Cerebellar nuclear complex (tissue), 1 donor: ENCODE data around the gene RNASEH2C.
A peak's percentile ranks its signal among the peaks of the same experiment; 100 is the strongest.
"Not testable (repeated sequence)": the region's sequence is repeated elsewhere in the genome, so short reads cannot be mapped to it uniquely, and the experiment has no call there.

ENCODE experiments used
- DNase-seq, 2 experiments: peaks; one replicate each; lab custom pipeline; 2025; lab: John Stamatoyannopoulos, UW

The RNASEH2C gene

GRCh38 chr11:65720211-65720934 is at the start of gene RNASEH2C:
Gene RNASEH2C, minus strand, starts transcription at chr11:65720798. Its CDS starts 40 bp downstream, at chr11:65720758.
- peak in 1 of 2 experiments; percentile 66 for DNase-seq

DNA sequence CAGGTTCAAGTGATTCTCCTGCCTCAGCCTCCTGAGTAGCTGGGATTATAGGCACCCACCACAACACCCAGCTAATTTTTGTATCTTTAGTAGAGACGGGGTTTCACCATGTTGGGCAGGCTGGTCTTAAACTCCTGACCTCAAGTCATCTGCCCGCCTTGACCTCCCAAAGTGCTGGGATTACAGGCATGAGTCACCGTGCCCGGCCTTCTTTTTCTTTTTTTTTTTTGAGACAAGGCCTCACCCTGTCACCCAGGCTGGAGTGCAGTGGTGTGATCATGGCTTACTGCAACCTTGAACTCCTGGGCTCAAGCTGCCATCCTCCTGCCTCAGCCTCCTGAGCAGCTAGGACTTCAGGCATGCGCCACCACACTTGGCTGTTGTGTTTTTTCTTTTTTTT is 47.2 kb upstream of the RNASEH2C start:
- DNase-seq: not testable (repeated sequence)

DNA sequence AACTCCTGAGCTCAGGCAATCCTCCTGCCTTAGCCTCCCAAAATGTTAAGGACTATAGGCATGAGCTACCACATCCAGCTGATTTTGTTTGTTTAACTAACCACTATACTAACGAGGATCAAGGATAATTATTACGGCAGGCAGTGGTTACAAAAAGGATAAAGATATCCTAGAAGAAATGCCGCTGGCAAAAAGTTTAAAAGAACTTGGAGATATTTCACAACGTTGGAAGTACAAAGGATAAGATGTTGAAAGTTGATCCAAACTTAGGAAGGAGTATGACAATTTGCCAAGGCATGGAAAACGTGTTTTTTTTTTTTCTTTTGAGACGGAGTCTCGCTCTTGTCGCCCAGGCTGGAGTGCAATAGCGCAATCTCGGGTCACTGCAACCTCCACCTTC is 46.8 kb upstream of the RNASEH2C start:
- DNase-seq: no peak

GRCh38 chr11:65766535-65766934 is 45.9 kb upstream of the RNASEH2C start:
- no peak for DNase-seq

GRCh38 chr11:65764434-65764833 is 43.8 kb upstream of the RNASEH2C start:
- no peak for DNase-seq

DNA sequence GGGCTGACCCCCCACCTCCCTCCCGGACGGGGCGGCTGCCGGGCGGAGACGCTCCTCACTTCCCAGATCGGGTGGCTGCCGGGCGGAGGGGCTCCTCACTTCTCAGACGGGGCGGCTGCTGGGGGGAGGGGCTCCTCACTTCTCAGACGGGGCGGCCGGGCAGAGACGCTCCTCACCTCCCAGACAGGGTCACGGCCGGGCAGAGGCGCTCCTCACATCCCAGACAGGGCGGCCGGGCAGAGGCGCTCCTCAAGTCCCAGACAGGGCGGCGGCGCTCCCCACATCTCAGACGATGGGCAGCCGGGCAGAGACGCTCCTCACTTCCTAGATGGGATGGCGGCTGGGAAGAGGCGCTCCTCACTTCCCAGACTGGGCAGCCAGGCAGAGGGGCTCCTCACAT is 42.2 kb upstream of the RNASEH2C start:
- not testable (repeated sequence) for DNase-seq

DNA sequence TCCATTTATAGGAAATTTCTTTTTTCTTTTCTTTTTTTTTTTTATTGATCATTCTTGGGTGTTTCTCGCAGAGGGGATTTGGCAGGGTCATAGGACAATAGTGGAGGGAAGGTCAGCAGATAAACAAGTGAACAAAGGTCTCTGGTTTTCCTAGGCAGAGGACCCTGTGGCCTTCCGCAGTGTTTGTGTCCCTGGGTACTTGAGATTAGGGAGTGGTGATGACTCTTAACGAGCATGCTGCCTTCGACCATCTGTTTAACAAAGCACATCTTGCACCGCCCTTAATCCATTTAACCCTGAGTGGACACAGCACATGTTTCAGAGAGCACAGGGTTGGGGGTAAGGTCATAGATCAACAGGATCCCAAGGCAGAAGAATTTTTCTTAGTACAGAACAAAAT is 41.6 kb upstream of the RNASEH2C start:
- not testable (repeated sequence) for DNase-seq

DNA sequence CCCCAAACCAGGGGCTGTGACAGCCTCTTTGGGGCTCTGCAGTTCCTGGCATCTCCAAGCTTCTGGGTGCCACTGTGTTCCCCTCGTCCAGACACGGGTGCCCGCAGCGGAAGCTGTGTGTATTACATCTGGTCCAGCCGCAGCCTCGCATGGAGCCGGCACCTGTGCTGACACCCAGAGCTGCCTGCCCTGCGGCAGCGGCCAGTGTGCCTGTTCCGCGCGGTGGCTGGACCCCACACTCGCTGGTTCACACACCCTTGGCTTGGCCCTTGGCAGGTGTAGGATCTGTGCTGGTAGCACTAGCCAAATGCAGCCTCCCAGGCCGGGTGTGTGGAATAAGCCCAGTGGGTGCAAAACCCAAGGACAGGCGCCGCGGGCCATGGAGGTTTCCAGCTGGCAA is 24.5 kb upstream of the RNASEH2C start:
- DNase-seq: no peak

GRCh38 chr11:65744699-65745042 is 24.1 kb upstream of the RNASEH2C start:
- no peak for DNase-seq

- DNase-seq: no peak
These were observed 23.6 kb upstream of the RNASEH2C start for GRCh38 chr11:65744026-65744698.

- no peak for DNase-seq
These were observed 23.1 kb upstream of the RNASEH2C start for GRCh38 chr11:65743681-65744025.

GRCh38 chr11:65742353-65742752 is 21.8 kb upstream of the RNASEH2C start:
- DNase-seq: no peak

- no peak for DNase-seq
These were observed 20.6 kb upstream of the RNASEH2C start for GRCh38 chr11:65741185-65741584.

GRCh38 chr11:65739022-65739421 is 18.4 kb upstream of the RNASEH2C start:
- DNase-seq: no peak

- DNase-seq: no peak
These were observed 16.2 kb upstream of the RNASEH2C start for GRCh38 chr11:65736810-65737209.

DNA sequence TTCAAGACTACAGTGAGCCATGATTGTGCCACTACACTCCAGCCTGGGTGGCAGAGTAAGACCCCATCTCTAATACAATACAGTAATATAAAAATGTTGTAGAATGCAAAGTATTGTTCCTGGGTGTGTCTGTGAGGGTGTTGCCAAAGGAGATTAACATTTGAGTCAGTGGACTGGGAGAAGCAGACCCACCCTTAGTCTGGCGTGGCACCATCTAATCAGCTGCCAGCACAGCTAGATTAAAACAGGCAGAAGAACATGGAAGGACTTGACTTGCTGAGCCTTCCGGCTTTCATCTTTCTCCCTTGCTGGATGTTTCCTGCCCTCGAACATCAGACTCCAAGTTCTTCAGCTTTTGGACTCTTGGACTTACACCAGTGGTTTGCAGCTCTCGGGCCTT is 14.5 kb upstream of the RNASEH2C start:
- not testable (repeated sequence) for DNase-seq

- no peak for DNase-seq
These were observed 9.9 kb upstream of the RNASEH2C start for GRCh38 chr11:65730461-65730860.

GRCh38 chr11:65727865-65728264 is 7.3 kb upstream of the RNASEH2C start:
- DNase-seq: no peak

- DNase-seq: no peak
These were observed 6.1 kb upstream of the RNASEH2C start for GRCh38 chr11:65726660-65727059.

DNA sequence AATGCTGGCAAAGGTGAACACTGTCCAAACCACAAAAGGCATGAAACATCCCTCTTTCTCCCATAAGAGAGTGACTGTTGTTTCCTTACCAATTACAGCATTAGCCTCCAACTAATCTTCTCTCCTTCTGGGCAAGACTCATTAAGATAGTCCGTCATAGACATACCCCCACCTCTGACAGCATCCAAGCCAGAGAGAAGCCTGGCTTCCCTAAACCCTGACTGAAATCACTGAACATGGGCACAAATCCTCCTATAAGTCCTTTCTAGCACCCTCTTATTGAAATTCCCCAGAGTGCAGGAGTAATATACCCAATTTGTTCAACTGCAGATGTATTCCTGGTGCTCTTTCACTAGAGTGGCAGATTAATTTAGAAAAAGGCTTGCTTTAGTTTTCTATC is 1.7 kb upstream of the RNASEH2C start:
- no peak for DNase-seq

- no peak for DNase-seq
These were observed 757 bp downstream of the RNASEH2C start for GRCh38 chr11:65719871-65720210.

DNA sequence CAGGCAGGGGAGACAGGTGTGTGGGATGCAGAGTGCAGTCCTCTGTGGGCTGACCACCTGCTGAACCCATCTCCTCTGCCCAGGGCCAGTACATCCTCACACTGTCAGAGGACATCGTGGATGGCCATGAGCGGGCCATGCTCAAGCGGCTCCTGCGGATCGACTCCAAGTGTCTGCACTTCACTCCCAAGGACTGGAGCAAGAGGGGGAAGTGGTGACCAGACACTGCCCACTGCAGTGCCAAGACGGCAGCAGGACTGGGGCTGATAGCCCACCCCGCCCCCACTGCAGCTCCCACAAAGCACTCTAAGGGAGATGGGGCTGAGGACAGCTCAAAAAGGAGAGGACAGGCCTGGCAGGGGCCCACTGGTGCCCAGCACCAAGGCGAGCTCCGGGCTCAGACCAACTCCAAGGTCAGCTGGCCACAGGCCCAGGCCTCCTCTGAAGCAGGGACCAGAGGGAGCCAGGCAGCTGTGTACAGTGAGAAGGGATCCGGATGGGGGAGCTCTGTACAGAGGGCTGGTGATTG is 1.6 kb downstream of the RNASEH2C start:
- no peak for DNase-seq

DNA sequence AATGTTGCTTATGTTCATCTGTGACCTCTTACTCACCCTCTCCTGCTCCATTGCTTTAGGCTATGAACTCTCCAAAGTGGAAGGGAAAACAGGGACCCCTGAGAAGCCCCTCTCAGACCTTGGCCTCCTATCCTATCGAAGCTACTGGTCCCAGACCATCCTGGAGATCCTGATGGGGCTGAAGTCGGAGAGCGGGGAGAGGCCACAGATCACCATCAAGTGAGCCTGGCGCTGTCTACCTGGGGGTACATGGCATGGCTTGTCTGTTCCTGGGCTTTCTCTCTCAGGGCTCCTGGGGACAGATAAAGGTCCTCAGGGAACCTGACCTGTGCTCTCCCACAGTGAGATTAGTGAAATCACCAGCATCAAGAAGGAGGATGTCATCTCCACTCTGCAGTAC is 2.1 kb downstream of the RNASEH2C start:
- no peak for DNase-seq

GRCh38 chr11:65717906-65718305 is 2.7 kb downstream of the RNASEH2C start:
- no peak for DNase-seq
